Activated CD4-positive, alpha-beta T cell treated with anti-CD3 and anti-CD28 coated beads for 1 hour (primary cell): ENCODE data around the gene SLC6A19.

Experiments
- DNase-seq: peaks from one replicate; pipeline ENCODE4 v3.0.0-alpha.2; 2020

SLC6A19 gene

DNA sequence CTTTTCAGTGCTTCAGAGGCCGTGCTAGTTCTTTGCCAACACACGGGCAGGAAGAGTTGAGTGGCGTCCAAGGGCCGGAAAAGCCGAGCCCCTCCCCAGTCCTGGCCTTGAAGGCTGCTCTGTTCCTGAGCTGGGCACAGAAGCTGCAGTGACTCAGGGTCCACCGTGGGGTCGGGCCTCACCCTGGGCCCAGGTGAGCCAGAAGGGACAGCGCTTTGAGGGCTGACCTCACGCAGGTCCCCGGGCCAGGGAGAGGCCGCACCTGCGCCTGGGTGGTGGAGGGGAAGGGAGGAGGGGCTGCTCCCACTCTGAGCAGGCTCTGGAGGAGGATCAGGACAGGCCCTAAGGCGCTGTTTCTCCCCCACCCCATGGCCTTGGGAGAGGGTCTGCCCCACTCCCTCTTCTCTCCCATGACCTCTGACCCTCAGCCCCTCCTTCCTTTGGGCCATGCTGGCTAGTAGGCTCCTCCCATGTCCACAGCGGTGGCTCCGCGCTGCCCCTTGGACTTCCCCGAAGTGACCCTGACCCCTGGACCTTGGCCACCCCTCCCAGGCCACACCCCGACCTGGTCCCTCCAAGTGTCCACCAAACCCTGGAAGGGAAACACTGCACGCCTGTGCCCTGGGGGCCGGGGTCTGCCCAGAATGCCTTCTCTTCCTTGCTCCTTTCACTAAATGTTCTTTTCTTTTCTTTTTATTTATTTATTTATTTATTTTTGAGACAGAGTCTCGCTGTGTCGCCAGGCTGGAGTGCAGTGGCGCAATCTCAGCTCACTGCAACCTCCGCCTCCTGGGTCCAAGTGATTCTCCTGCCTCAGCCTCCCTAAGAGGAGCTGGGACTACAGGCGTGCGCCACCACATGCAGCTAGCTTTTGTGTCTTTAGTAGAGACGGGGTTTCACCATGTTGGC, 19.7 kb upstream of the SLC6A19 start:
- DNase-seq: no peak

DNA sequence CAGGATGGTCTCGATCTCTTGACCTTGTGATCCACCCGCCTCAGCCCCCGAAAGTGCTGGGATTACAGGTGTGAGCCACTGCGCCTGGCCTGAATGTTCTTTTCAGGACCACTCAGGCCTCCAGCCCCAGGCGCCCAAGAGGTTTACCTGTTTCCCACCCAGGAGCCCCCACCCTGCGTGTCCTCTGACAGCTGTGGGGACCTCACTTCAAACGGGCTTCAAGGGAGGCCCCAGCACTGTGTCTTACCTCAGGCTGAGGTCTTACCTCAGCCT, 19.1 kb upstream of the SLC6A19 start:
- no peak for DNase-seq

DNA sequence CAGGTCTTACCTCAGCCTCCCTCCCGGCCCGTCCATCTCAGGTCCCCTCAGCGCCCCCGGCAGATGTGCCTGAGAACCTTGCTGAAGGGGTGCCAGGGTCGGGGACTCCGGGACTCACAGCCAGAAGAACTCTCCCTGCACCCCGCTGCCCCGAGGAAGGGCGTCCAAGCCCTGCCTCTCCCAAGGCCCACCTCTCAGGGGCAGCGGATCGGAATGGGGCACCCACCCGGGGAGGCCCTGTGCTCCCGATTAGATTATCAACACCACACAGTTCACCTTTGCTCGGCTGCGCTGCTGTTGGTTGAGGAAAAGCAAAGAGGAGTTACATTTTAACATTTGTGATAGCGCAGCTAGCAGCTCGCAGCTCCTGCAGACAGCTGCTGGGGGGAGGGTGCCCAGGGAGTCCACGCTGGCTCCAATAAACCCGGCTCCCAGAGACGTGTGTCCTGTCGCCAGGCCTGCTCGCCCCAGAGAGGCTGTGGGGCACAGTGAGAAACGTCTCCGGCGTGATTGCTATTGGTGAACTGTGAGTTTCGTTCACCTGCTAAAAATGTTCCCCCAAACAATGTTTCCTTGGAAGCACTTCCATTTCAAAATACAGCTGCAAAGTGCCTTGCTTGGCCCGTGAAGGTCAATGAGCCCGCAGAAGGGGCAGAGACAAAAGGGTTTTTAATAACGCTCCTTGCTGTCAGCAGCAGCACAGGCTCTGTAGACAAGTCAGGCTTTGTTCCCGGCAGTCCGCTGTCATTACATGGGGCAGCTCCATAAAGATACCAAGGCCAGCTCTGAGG, 18.6 kb upstream of the SLC6A19 start:
- DNase-seq: no peak

DNA sequence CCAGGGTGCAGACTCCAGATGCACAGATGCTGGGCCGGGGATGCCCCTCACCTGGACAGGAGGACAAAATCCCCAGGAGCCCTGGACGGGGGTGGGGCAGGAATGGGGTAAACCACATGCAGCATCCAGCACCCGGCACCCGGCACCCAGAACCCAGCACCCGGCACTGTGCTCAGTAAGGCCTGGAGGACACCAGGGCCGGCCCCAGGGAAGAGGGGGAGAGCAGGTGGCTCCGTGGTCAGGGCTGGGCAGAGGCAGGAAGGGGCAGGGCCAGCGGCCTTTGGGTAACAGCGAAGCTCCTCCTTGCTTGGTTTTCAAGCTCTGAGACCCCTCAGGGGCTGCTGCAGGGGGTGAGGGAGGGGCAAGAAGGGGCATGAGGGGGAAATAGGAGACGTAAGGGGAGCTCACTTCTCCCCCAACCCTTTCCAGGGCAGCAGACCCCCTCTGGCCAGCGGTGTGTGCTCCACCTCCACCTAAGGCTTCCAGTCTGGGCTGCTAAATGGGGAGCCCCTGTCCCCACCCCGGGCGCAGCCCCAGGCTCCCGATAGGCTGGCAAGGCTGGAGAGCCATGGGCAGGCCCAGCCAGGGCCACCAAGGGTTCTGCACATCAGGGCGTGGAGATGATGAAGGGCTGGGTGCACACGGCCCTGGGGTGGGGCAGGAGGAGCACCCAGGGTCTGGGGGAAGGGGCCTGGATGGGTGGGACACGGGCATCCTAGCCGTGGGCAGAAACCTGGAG, 17.8 kb upstream of the SLC6A19 start:
- DNase-seq: no peak

DNA sequence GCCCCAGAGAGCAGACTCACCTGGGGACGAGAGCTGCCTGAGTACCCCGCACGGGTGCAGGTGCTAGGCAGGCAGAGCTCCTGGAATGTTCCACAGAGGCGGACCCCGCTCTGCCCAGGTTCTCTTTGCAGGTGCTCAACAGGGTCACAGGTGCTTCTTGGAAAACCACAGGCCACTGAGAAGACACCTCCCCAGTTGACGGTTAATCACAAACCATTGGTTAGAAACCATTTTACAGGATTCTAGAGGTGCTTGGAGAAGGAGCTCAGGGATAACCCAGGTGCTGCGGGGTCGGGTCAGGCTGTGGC, 17.3 kb upstream of the SLC6A19 start:
- DNase-seq: no peak

DNA sequence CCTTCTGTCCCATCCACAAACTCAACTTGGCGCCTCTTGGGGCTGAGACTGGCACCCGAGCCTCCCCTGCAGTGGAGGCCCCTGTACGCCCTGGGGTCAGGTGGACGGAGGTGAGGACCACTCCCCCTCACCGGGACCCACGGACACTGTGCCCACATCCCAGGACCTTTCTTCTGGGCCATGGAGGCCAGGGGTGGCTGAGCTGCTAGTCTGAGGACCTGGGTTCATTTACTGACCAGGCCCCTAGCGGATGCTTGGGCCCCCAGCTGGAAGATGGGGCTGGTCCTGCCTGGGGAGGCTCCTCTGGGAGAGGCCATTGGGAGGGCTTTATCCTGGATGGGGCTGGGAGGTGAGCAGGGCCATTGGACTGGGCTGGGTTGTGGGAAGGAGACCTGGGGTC, 16.9 kb upstream of the SLC6A19 start:
- no peak for DNase-seq

DNA sequence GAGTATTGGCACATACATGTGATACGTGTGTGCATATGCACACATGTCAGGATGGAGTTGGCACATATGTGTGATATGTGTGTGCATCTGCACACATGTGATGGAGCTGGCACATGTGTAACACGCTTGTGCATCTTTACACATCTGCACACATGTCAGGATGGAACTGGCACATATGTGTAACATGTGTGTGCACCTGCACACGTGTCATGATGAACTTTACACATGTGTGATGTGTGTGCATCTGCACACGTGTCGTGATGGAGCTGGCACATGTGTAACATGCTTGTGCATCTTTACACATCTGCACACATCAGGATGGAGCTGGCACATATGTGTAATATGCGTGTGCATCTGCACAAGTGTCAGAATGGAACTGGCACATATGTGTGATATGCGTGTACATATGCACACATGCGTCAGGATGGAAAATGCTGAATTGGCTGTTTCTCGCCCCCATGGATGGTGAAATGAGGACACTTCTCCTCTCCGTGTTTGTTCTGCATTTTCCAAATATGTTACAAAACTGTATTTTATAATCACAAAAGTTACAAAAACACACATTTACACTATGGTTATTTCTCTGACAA, 16.3 kb upstream of the SLC6A19 start:
- no peak for DNase-seq

DNA sequence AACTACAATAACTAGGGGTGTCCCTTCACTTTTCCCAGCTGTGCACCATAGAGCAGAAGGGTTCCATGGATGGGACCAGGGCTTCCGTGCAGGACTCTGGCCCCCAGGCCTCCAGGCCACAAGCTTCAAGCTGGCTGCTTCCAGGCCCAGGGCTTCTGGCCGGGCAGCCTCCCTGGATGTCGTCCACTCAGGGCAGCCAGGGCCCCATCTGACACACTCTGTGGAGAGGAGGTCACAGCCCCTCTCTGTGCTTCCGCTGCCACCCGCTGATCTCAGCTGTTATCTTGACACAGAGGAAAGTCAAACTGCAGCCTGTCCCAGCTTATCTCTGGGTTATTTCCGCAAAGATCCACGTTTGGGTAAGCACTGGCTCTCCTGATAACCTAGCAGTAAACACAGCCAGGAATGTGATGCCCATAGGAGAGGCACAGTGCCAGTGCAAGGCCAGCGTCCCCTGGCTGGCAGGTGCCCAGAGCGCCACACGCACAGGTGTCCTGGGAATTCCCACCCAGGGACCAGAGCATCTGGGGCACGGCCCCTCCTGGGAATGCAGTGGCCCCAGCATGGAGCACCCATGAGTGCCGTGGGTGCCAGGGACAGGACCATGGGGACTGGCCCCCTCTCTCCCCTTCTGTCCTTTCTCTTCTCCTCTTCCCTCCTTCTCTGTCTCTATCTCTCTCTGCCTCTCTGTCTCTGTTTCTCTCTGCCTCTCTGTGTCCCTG, 15.6 kb upstream of the SLC6A19 start:
- no peak for DNase-seq

DNA sequence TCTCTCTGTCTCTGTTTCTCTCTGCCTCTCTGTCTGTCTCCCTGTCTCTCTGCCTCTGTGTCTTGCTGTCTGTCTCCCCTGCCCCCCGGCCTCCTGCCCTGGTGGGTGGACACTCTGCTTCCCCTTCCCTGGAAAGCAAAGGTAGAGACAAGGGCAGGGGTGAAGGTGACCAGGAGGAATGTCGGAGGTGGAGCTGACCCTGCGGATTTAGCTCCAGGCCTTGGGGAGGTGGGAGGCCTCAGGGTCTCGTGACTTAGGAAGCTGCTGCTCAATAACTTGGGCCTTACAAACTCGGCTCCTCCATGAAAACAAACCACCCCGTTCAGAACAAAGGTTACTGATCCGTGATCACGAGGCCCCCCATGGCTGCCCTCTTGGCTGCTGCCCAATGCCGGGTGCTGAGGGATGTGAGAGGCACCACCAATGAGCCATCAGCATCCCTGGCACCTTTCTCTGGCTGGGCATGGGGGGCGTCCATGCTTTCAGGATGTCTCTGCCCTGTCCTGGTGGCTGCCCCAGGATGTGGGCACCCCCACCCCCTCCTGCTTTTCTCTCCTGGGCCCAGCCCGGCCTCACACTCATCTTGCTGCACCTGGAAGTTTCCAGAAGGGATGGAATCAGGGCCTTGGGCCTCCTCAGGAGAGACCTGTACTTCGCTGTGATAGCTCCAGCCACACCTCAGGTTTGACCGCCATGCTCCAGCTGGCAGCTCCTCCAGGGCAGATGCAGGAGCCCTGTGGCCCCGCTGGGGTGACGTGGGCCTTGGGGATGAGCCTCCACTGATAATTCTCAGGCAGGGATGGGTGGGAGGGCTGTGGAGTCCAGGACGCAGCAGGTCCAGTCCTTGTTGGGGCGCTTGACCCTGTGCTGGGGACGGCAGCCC, 14.8 kb upstream of the SLC6A19 start:
- DNase-seq: no peak

DNA sequence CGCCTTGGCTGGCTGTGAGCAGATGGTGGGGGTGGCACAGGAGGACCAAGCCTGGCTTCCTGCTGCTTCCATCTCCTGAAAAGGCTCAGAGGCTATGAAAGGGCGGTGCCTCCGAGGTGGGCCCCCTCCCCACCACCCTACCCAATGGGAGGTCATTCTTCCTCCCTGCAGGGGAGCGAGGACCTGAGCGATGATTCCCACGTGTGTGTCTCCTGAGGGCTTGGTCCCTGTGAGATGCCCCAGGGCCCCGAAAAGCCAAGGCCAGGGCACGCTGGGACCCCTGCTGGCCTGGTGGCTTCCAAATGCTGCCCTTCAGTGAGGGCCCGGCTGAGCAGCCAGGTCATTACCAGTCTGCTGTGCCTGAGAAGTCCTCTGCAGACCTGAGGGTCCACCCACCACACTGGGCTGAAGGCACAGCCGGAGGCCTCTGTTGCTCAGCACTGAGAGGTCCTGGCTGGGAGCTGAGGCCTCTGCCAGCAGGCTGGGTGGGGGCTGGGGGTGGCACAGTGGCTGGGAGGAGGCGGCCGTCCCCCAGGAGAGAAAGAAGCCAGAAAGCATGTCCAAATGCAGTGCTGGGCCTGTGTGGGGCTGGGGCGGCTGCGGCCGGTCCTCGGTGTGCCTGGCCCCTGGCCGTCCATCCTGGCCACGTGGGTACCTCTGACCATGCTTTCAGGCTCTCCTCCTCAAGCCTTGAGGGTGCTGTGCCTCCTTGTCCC, 14.0 kb upstream of the SLC6A19 start:
- no peak for DNase-seq

DNA sequence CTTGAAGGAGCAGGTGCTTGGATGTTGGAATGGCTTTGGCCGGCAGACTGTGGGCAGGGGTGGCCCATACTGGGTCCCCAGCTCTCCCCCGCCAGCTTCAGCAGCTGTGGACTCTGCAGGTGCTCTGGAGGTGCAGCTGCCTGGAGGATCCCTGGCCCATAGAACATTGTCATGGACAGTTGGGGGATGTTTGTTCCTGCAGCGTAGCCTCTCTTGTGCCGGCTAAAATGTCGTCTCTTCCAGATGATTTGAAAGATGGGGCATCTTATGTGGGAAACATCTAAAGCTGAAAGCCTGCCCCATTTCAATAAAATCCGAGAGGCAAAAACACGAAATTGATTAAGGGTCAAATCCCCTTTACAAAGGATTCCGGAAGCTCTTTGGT, 13.5 kb upstream of the SLC6A19 start:
- DNase-seq: no peak

DNA sequence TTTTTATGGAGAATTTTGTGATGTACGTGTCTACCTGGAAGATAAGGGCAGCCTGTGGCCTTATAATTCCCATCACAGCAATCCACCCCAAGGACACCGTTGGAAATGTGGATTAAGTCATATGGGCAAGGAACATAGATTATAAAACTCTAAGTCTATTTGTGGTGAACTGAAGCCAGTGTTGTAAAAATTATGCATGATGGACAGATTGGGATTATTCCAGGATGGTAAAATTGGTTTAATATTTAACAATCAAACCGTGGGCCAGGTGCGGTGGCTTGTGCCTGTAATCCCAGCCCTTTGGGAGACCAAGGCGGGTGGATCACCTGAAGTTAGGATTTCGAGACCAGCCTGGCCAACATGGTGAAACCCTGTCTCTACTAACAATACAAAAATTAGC, 12.9 kb upstream of the SLC6A19 start:
- DNase-seq: no peak

DNA sequence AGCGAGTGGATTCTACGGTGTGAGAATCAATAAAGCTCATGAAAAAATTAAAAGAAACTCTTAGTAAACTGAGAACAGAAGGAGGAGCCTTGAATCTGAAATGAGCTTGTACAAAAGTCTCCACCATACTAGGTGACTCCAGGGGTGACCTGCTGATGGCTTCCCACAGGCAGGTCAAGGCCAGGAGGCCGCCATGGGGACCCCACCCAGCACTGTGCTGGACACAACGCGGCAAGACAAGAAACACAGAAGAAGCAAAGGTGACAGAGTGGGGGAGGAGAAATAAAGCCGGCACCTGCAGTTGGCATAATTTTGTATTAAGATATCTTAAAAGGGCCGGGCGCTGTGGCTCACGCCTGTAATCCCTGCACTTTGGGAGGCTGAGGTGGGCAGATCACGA, 12.1 kb upstream of the SLC6A19 start:
- DNase-seq: no peak

DNA sequence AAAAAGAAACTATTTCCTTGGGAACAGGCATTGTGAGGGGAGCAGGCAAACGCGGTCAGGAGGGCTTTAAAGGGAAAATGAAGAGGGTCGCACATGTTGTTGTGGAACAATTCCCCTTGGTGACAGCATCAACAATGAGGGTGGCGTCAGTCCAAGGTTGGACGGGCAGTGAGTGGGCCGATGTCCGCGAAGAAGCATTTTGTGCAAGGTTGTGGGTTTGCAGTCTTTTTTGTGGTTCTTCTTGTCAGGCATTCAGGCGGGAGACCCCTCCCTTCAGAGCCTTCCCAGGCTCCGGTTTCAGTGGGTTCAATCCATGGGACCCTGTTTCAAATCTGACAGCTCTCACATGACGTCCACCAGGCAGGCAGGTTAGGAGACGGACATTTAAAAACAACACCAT, 11.1 kb upstream of the SLC6A19 start:
- no peak for DNase-seq

DNA sequence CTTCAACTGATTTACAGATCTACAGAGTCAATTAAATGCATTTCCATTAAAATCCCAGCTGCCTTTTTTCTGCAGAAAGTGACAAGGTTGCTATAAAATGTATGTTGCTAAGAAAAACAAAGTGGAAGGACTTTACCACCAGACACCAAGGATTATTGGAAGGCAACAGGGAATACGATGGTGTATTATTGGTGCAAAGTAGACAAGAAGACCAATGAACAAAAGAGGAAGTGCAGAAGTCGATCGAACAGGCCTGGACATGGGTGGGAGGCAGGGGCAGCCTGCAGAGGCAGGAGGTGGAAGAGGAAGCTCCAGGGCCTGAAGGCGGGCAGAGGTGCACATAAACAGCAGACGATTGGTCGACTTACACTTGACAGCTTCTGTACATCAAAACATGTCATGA, 10.6 kb upstream of the SLC6A19 start:
- DNase-seq: no peak

DNA sequence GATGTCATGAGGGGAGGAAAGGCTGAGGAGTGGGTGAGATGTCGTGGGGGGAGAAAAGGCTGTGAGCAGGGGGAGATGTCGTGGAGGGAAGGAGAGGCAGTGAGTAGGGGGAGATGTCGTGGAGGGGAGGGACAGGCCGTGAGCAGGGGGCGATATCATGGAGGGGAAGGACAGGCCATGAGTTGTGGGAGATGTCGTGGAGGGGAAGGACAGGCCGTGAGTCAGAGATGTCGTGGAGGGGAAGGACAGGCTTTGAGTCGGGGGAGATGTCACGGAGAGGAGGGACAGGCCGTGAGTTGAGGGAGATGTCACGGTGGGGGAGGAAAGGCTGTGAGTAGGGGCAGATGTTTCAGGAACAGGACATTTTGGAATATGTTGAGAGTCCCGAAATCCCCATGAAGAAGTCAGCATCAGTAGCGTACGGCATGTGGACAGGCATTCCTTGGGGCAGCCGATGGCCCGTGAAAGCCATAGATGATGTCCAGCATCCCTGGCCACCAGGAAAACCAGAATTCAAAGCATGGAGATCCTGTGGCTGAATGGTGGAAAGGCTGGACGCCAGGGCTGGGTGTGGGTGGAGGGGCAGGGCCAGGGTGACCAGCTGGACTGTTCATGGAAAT, 8.3 kb upstream of the SLC6A19 start:
- DNase-seq: no peak

DNA sequence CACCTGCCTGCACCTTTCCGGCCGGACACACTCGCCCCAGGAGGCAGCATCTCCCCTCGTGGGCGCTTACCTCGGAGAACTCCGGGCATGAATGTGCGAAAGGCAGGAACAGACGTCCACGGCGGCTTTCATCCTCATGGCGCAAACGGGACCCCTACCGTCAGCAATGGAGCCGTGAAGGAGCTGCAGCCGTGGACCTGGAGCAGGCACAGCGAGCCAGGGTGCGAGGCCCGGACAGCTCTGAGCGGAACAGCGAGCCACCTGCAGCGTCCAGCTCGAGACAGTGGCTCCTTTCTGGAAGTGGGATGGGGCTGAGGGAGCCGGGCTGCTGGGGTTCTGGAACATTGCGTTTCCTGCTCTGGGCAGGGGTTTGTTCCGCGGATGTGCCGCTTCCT, 7.8 kb upstream of the SLC6A19 start:
- DNase-seq: no peak

DNA sequence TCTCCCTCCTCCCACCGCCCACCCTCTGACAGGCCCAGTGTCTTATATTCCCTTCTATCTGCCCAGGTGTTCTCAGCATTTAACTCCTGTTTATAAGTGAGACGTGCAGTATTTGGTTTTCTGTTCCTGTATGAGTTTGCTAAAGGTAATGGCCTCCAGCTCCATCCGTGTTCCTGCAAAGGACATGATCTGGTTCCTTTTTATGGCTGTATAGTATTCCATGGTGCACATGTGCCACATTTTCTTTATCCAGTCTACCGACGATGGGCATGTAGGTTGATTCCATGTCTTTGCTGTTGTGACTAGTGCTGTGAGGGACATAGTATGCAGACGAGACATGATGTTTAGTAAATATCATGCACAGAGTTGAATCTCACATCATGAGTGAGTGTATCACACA, 7.0 kb upstream of the SLC6A19 start:
- DNase-seq: no peak

DNA sequence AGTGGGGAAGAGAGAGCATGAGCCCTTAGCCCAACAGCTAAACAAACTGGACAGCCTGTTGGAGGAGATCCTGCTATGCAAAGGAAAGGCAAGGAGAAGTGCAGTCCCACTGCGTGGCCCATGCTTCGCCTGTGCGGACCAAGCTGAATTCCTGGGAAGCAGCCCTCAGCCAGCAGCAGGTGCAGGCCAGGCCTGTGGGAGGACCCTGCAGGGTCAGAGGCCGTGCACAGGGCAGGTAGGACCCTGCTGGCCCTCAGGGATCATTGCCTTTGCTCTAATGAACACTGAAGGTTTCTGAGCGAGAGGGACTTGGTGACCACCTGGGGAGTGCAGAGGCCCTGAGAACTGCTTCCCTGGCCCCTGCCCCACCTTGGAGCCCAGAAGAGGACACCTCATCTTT, 6.0 kb upstream of the SLC6A19 start:
- no peak for DNase-seq

DNA sequence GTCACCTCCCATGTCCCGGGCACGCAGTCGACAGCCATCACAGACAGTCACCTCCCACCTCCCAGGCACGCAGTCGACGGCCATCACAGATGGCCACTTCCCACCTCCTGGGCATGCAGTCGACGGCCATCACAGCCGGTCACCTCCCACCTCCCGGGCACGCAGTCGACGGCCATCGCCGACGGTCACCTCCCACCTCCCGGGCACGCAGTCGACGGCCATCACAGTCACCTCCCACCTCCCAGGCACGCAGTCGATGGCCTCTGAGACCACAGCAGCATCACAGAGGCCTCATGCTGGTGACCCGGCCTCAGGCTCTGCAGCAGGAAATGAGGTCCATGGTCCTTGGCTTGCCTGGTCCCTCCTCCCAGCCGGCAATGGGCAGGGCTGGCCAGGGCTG, 5.5 kb upstream of the SLC6A19 start:
- no peak for DNase-seq

DNA sequence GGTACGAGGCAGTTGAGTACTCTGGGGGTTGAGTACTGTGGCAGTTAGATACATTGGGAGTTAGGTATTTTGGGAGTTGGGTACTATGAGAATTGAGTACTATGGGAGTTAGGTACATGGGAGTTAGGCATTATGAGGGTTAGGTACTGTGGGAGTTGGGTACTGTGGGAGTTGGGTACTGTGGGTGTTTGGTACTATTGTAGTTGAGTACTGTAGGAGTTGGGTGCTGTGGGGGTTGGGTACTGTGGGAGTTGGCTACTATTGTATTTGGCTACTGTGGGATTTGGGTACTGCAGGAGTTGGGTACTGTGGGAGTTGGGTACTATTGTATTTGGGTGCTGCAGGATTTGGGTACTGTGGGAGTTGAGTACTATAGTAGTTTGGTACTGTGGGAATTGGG, 4.8 kb upstream of the SLC6A19 start:
- DNase-seq: no peak
